Measurements from ENCODE around the gene ADAM15. TPM values are rescaled to one million over a fixed set of nuclear protein-coding genes. Genes with fewer than 3 reads are reported as not detected.
A peak's percentile ranks its signal among the peaks of the same experiment; 100 is the strongest.

Gene ADAM15
- total RNA-seq, 1 donor = 69.9 TPM

DNA sequence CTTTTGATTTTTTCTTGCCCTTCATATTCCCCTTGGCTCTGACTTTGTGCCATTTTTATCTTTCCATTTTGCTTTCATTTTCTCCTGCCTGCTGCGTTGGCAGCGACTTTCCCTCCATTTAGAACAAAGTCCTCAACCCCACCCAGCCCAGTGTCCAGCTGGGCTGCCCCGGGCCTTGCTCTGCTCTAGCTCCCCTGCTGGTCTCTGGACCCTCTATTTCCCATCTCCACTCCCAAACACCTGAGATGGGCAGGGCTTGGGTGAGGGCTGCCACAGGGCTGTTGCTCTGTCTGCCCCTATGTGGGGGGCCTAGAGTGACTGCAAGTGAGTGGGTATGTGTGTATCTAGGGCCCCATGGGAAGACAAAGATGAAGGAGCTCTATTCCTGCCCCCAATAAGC lies 7.3 kb upstream of the ADAM15 start:
- TF ChIP-seq, protein P1, sequence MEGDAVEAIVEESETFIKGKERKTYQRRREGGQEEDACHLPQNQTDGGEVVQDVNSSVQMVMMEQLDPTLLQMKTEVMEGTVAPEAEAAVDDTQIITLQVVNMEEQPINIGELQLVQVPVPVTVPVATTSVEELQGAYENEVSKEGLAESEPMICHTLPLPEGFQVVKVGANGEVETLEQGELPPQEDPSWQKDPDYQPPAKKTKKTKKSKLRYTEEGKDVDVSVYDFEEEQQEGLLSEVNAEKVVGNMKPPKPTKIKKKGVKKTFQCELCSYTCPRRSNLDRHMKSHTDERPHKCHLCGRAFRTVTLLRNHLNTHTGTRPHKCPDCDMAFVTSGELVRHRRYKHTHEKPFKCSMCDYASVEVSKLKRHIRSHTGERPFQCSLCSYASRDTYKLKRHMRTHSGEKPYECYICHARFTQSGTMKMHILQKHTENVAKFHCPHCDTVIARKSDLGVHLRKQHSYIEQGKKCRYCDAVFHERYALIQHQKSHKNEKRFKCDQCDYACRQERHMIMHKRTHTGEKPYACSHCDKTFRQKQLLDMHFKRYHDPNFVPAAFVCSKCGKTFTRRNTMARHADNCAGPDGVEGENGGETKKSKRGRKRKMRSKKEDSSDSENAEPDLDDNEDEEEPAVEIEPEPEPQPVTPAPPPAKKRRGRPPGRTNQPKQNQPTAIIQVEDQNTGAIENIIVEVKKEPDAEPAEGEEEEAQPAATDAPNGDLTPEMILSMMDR (IDR thresholded peaks at IDR 0.05; ENCODE audit: insufficient read depth, low read length) = no peak
- H3K4me3 ChIP-seq (ENCODE audit: low read depth, low read length) = no peak overlapping the region
- DNase-seq (ENCODE audit: low read depth) = no peak

DNA sequence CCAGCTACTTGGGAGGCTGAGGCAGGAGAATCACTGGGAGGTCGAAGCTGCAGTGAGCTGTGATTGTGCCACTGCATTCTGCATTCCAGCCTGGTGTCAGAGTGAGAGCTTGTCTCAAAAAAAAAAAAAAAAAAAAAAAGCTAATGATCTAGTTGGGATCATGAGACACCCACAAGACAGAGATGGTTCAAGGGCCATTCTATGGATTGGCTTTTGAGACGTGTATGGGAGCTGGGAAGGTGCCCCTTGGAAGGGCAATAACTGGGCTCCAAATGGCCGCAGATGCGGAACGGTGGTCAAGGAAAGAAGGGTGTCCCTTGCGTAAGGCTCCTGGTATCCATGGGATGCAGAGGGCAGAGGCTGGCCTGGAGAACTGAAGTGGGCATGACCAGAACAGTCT lies 6.8 kb upstream of the ADAM15 start:
- H3K4me3 ChIP-seq (ENCODE audit: low read depth, low read length) = no peak overlapping the region
- no peak for DNase-seq (ENCODE audit: low read depth)
- TF ChIP-seq, protein P1 (IDR thresholded peaks at IDR 0.05; ENCODE audit: insufficient read depth, low read length) = no peak

DNA sequence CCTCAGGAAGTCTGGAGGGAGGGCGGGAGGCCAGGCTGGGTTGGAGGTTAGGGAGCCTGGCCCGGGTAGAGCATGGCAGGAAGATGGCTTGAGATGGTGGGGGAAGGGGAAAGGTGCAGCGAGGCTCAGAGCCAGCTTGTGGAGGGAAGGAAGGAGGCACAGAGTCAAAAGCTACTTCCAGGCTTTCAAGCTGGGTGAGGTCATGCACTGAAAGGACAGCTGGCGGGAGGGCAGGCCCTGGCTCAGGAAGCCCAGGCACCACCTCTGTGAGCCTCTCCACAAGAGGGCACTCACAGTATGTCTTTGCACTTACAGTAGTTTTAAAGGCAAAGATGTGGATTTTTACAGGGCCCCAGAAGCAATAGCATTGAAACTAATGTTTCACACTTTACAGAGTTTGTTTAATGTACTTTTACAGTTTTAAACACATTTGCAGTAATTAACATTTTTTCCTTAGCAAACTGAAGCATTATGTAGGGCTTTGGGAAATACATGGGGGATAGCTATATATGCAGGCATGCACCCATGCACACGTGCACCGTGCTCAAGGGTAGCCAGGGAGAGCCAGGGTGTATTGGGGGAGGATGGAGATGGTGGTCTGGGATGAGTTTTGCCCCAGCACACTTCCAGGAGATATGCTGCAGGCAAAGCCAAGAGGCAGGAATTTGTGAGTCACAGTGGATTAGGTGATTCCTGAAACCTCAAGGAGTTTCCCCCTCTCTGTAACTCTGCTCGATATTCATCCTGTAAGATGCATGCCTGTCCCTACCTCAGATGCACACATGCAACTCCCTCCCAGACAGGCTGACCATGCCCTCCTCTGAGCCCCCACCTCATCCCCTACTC lies 6.1 kb upstream of the ADAM15 start:
- TF ChIP-seq, protein P1 (IDR thresholded peaks at IDR 0.05; ENCODE audit: insufficient read depth, low read length) = peak; percentile 84
- peak; percentile 84 for DNase-seq (ENCODE audit: low read depth)
- no peak overlapping the region for H3K4me3 ChIP-seq (ENCODE audit: low read depth, low read length)

DNA sequence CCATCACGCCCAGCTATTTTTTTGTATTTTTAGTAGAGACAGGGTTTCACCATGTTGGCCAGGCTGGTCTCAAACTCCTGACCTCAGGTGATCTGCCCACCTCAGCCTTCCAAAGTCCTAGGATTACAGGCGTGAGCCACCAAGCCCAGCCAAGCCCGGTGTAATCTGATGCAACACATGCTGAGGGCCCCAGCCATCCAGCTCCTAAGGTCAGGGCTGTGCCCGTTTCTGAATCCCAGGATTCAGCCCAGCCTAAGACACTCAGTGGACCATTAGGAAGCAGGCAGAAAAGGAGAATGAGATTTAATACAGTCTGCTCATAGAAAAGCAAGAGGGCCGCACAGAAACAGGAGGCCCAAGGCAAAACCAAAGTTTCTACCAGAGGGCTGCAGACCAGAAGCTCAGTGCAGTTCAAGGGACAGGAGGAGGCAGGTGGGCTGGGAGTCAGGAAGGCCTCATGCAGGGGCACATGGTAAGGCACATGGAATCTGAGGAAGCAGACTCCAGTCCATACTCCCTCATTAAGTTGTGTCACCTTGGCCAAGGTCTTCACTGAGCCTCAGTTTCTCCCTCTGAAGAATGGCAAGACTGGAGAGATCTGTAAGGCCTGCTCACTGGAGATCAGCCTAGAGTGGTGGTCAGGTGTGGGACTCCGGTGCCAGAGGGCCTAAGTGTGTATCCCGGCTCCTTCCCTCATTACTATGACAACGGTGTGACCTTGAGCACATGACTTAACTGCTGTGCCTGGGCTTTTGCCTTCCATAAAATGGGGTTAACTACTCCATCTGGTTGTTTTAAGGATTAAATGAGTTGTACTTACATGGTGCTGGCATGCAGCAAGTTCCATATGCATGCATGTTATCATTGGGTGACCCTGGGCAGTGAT lies 2.4 kb upstream of the ADAM15 start:
- DNase-seq (ENCODE audit: low read depth) = no peak
- TF ChIP-seq, protein P1 (IDR thresholded peaks at IDR 0.05; ENCODE audit: insufficient read depth, low read length) = no peak
- no peak overlapping the region for H3K4me3 ChIP-seq (ENCODE audit: low read depth, low read length)

DNA sequence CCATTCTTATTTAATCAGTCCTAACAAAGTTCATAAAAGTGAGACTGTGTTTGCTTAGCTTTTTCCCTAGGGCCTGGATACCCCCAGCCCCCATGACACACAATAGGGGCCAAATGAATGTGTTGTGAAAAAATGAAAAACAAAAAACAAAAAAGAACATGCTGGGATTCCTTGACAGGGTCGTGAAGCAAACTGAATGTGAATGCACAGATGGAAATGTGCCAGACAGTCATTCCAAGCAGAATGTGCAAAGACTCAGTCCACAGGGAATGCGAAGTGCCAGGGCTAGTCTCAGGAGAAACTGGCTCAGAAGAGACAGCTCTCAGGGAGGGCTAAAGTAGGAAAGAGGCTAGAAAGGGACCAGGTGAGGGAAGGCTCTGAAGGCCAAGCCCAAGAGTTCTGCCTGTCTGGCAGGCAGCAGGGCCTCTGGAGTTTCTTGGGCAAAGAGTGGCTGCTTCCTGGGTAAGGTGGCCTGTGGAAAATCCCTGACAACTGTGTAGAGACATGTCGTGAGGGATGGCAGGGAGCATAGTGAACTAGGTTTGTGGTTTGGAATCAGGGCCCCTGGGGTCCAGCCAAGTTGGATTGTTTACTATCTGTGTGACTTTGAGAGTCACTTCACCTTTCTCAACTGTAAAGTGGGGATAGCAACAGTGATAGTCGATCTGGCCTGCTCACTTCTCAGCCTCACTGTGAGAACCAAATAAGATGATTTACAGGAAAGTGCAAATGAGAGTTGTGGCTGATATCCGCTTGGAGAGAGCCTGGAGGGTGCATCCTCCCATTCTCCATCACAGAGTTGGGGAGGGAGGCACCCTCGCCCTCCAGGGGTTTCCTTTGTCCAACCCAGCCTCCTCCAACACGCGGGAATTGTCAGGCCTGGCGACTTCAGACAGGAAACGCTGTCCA lies 1.2 kb upstream of the ADAM15 start:
- TF ChIP-seq, protein P1 (IDR thresholded peaks at IDR 0.05; ENCODE audit: insufficient read depth, low read length) = no peak
- peak overlapping the region; percentile 81 for H3K4me3 ChIP-seq (ENCODE audit: low read depth, low read length)
- peak; percentile 35 for DNase-seq (ENCODE audit: low read depth)

DNA sequence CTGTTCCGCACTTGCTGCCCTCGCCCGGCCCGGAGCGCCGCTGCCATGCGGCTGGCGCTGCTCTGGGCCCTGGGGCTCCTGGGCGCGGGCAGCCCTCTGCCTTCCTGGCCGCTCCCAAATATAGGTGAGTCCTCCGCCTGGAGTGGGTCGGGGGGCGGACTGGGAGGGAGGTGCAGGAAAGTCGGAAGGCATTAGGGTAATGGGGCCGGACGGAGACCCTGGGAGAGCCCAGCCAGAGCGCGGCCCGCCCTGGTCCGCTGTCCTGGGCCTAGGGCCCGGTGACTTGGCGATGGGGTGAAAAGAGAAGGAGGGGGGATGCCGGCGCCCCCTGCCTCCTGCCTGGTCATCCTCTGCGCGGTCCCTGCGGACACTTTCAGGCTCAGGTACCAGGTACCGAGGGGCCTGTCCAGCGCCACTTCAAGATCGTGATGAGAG lies 243 bp downstream of the ADAM15 start:
- DNase-seq (ENCODE audit: low read depth) = no peak

More for the DNA sequence above, 243 bp downstream of the ADAM15 start:
- TF ChIP-seq, protein P1 (IDR thresholded peaks at IDR 0.05; ENCODE audit: insufficient read depth, low read length) = no peak
- H3K4me3 ChIP-seq (ENCODE audit: low read depth, low read length) = peak overlapping the region; percentile 81

All from fibroblast of the aortic adventitia (primary cell).